ENCODE results near the gene CAMTA1.

DNA sequence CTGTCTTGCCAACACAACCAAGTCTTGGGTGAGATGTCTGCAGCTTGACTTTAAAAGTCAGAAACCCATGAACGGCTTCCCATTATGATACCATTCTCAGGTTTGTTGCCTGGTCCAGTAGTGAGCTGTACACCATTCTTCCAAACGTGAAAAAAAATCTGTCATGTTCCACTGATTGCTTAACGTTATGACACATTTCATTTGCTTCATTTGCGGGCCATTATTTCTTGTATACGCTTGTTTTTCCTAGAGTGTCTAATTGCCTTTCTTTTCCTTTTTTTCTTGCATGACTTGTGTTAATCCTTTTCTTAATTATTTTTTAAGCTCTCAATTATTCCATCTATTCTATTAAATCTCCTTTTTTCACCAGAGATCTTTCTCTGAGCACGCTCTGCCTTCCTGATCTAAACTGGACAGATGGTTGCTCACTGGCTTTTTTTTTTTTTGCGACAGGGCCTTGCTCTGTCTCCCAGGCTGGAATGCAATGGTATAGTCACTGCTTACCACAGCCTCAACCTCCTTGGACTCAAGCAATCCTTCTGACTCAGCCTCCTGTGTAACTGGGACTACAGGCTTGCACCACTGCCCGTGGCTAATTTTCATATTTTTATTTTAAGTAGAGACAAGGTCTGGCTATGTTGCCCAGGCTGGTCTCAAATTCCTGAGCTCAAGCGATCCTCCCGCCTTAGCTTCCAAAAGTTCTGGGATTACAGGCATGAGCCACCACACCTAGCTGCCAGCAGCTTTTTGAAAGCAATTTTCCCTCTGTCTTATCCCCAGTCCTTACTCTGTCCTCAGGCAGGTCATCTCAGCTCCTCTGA is 31.7 kb upstream of the CAMTA1 start:
- TF ChIP-seq, protein P1, sequence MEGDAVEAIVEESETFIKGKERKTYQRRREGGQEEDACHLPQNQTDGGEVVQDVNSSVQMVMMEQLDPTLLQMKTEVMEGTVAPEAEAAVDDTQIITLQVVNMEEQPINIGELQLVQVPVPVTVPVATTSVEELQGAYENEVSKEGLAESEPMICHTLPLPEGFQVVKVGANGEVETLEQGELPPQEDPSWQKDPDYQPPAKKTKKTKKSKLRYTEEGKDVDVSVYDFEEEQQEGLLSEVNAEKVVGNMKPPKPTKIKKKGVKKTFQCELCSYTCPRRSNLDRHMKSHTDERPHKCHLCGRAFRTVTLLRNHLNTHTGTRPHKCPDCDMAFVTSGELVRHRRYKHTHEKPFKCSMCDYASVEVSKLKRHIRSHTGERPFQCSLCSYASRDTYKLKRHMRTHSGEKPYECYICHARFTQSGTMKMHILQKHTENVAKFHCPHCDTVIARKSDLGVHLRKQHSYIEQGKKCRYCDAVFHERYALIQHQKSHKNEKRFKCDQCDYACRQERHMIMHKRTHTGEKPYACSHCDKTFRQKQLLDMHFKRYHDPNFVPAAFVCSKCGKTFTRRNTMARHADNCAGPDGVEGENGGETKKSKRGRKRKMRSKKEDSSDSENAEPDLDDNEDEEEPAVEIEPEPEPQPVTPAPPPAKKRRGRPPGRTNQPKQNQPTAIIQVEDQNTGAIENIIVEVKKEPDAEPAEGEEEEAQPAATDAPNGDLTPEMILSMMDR (IDR thresholded peaks at IDR 0.05; ENCODE audit: low read length): no peak
- TF ChIP-seq EZH2 (optimal IDR thresholded peaks at IDR 0.05; ENCODE audit: low read depth, low read length): no peak
